Liver (tissue), 9 donors: ENCODE data around the gene COQ7. TPM values are rescaled to one million over a fixed set of nuclear protein-coding genes. Genes with fewer than 3 reads are reported as not detected.

Experiments used
- DNase-seq: peaks from one replicate; pipeline ENCODE4 v3.0.0-alpha.2; 2017; ENCODE audit warnings: low spot score
- H3K27ac ChIP-seq, 2 donors: one replicate each; pipeline ENCODE4 v1.7.0; 2013; ENCODE audit warnings: inconsistent platforms in 2 of 2, low read length in 2 of 2, control low read depth in 1 of 2, low read depth in 1 of 2, mild to moderate bottlenecking in 1 of 2
- H3K27me3 ChIP-seq, 4 donors: one replicate each; pipeline versions ENCODE4 v1.6.1 to v1.7.0; 2013; ENCODE audit warnings: low read length in 3 of 4, inconsistent platforms in 1 of 4, mild to moderate bottlenecking in 1 of 4, moderate library complexity in 1 of 4; ENCODE audit not compliant: control insufficient read depth in 4 of 4, insufficient read depth in 4 of 4
- H3K36me3 ChIP-seq, 4 donors: one replicate each; pipeline versions ENCODE4 v1.6.1 to v1.7.0; 2013; ENCODE audit warnings: low read length in 3 of 4, mild to moderate bottlenecking in 3 of 4, low read depth in 1 of 4, moderate library complexity in 1 of 4; ENCODE audit not compliant: control insufficient read depth in 4 of 4, insufficient read depth in 3 of 4
- H3K4me1 ChIP-seq, 4 donors: one replicate each; pipeline versions ENCODE4 v1.6.1 to v1.7.0; 2013; ENCODE audit warnings: low read length in 3 of 4, mild to moderate bottlenecking in 3 of 4, moderate library complexity in 1 of 4; ENCODE audit not compliant: control insufficient read depth in 4 of 4, insufficient read depth in 4 of 4
- H3K4me3 ChIP-seq, 3 donors: one replicate each; pipeline versions ENCODE4 v1.6.1 to v1.7.0; 2013; ENCODE audit warnings: low read length in 3 of 3, control low read depth in 1 of 3, low read depth in 1 of 3, mild to moderate bottlenecking in 1 of 3
- H3K9ac ChIP-seq, 2 donors: one replicate each; pipeline ENCODE4 v1.7.0; 2013; ENCODE audit warnings: low read length in 2 of 2, mild to moderate bottlenecking in 2 of 2, moderate library complexity in 2 of 2, control low read depth in 1 of 2, low read depth in 1 of 2
- H3K9me3 ChIP-seq, 4 donors: one replicate each; pipeline versions ENCODE4 v1.6.1 to v1.7.0; 2013; ENCODE audit warnings: low read length in 3 of 4; ENCODE audit not compliant: control insufficient read depth in 4 of 4
- ATF3 ChIP-seq: IDR thresholded peaks from 2 replicates; pipeline ENCODE4 v1.6.1; 2016; ENCODE audit warnings: antibody characterized with exemption
- CTCF ChIP-seq: fragments of 150-350 bp; IDR thresholded peaks from 2 replicates; pipeline ENCODE4 v1.5.1; 2017; ENCODE audit warnings: improper control_type of control experiment, low read depth, low read length; ENCODE audit not compliant: missing input control
- EGR1 ChIP-seq, 2 donors: IDR thresholded peaks; 2 replicates each; pipeline ENCODE4 v1.6.1; 2016 to 2018; ENCODE audit warnings: antibody characterized with exemption in 2 of 2, low read depth in 2 of 2
- FOXA1 ChIP-seq: IDR thresholded peaks from 2 replicates; pipeline ENCODE4 v1.6.1; 2016; ENCODE audit warnings: antibody characterized with exemption
- FOXA2 ChIP-seq: IDR thresholded peaks from 2 replicates; pipeline ENCODE4 v1.6.1; 2016; ENCODE audit warnings: antibody characterized with exemption
- GABPA ChIP-seq, 2 donors: IDR thresholded peaks in 1 of 2; conservative IDR thresholded peaks in 1 of 2; 2 replicates each; pipeline ENCODE4 v1.6.1; 2016; ENCODE audit warnings: antibody characterized with exemption in 2 of 2, mild to moderate bottlenecking in 1 of 2, moderate library complexity in 1 of 2
- HNF4A ChIP-seq, 2 donors: conservative IDR thresholded peaks; 2 replicates each; pipeline ENCODE4 v1.6.1; 2016; ENCODE audit warnings: antibody characterized with exemption in 2 of 2, mild to moderate bottlenecking in 2 of 2
- HNF4G ChIP-seq: IDR thresholded peaks from 2 replicates; pipeline ENCODE4 v1.6.1; 2016; ENCODE audit warnings: antibody characterized with exemption
- NR2F2 ChIP-seq: IDR thresholded peaks from 2 replicates; pipeline ENCODE4 v1.6.1; 2016; ENCODE audit warnings: antibody characterized with exemption
- RAD21 ChIP-seq, 2 donors: IDR thresholded peaks; 2 replicates each; pipeline ENCODE4 v1.6.1; 2016; ENCODE audit warnings: antibody characterized with exemption in 2 of 2, mild to moderate bottlenecking in 2 of 2
- REST ChIP-seq: IDR thresholded peaks from 2 replicates; pipeline ENCODE4 v1.6.1; 2016; ENCODE audit warnings: antibody characterized with exemption, mild to moderate bottlenecking
- RXRA ChIP-seq, 2 donors: IDR thresholded peaks; 2 replicates each; pipeline ENCODE4 v1.6.1; 2017 to 2018; ENCODE audit warnings: antibody characterized with exemption in 2 of 2, mild to moderate bottlenecking in 1 of 2
- SP1 ChIP-seq: IDR thresholded peaks from 2 replicates; pipeline ENCODE4 v1.6.1; 2018; ENCODE audit warnings: antibody characterized with exemption, mild to moderate bottlenecking
- TAF1 ChIP-seq: conservative IDR thresholded peaks from 2 replicates; pipeline ENCODE4 v1.6.1; 2016; ENCODE audit warnings: antibody characterized with exemption, mild to moderate bottlenecking
- YY1 ChIP-seq: IDR thresholded peaks from 2 replicates; pipeline ENCODE4 v1.6.1; 2016; ENCODE audit warnings: antibody characterized with exemption, mild to moderate bottlenecking
- WGBS: extraction: QIAGEN DNeasy Blood & Tissue Kit; methylation state at CpG from one replicate; pipeline ENCODE4 v1.1.7; 2013; 5-methylcytosine and 5-hydroxymethylcytosine counted together
- polyA plus RNA-seq, 2 donors: library from polyadenylated mRNA; stranded (reverse) in 1 of 2; unstranded in 1 of 2; fragments of 200-250 nt in 1 of 2; fragments of >200 nt in 1 of 2; fragmentation: Nextera tagmentation in 1 of 2; extraction: Ambion mirVana in 1 of 2; gene quantifications; one replicate each; pipeline versions ENCODE4 v1.2.1 to v1.2.3, GENCODE V29; 2013 to 2015
- total RNA-seq, 2 donors: library from RNA; depleted of rRNA; stranded (reverse); fragments of >200 nt; gene quantifications; one replicate each; pipeline ENCODE4 v1.2.3, GENCODE V29; 2014
- TF ChIP-seq, protein P1 (sequence below): IDR thresholded peaks from 2 replicates; pipeline ENCODE4 v1.6.1; 2016; ENCODE audit warnings: antibody characterized with exemption
- TF ChIP-seq, protein P2 (sequence below): IDR thresholded peaks from 2 replicates; pipeline ENCODE4 v1.6.1; 2016; ENCODE audit warnings: antibody characterized with exemption
- donor health status: healthy.
- donor health status: healthy.
- donor health status: healthy.
- donor health status: healthy.
- donor health status: healthy.

COQ7 gene
- total and polyA plus RNA-seq, 4 donors = 5.3 to 10.8 (median 7.2) TPM

GRCh38 chr16:19088341-19088916 lies 21.0 kb downstream of the COQ7 start:
- Histone ChIP-seq H3K4me1 (peaks cover 3 to 9% (median 6%) of the 10 kb centered on the region in 4 donors), H3K36me3 (no peaks in the 10 kb centered on the region), H3K4me3 (no peak overlapping the region), H3K27me3 (no peaks in the 10 kb centered on the region), H3K9me3 (no peaks in the 10 kb centered on the region), H3K9ac (no peak overlapping the region), H3K27ac (no peak overlapping the region)
- no peak for DNase-seq
- TF ChIP-seq ATF3 (no peak), GABPA (IDR thresholded peaks at IDR 0.05 in 1 of 2, conservative IDR thresholded peaks at IDR 0.05 in 1 of 2) (no peak), TAF1 (no peak), NR2F2 (no peak), RAD21 (IDR thresholded peaks at IDR 0.05) (no peak), YY1 (no peak), HNF4A (conservative IDR thresholded peaks at IDR 0.05) (no peak), SP1 (no peak), EGR1 (IDR thresholded peaks at IDR 0.05; ENCODE audit: low read depth in 2 of 2) (no peak), FOXA2 (no peak), RXRA (IDR thresholded peaks at IDR 0.05) (no peak)
- TF ChIP-seq, protein P1, sequence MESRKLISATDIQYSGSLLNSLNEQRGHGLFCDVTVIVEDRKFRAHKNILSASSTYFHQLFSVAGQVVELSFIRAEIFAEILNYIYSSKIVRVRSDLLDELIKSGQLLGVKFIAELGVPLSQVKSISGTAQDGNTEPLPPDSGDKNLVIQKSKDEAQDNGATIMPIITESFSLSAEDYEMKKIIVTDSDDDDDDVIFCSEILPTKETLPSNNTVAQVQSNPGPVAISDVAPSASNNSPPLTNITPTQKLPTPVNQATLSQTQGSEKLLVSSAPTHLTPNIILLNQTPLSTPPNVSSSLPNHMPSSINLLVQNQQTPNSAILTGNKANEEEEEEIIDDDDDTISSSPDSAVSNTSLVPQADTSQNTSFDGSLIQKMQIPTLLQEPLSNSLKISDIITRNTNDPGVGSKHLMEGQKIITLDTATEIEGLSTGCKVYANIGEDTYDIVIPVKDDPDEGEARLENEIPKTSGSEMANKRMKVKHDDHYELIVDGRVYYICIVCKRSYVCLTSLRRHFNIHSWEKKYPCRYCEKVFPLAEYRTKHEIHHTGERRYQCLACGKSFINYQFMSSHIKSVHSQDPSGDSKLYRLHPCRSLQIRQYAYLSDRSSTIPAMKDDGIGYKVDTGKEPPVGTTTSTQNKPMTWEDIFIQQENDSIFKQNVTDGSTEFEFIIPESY = no peak
- WGBS = 83% methylated on average over 5 of the region's 5 CpGs

- no peaks in the 10 kb centered on the region for H3K27me3 ChIP-seq
- no peaks in the 10 kb centered on the region for H3K9me3 ChIP-seq
- DNase-seq = no peak
- peaks cover 5 to 15% (median 11%) of the 10 kb centered on the region in 4 donors for H3K4me1 ChIP-seq
- H3K4me3 ChIP-seq = no peak overlapping the region
- WGBS = 92% methylated on average over 3 of the region's 3 CpGs
- TF ChIP-seq, protein P1 = no peak
- TF ChIP-seq CTCF (no peak), GABPA (IDR thresholded peaks at IDR 0.05 in 1 of 2, conservative IDR thresholded peaks at IDR 0.05 in 1 of 2) (no peak), HNF4A (conservative IDR thresholded peaks at IDR 0.05) (no peak), EGR1 (IDR thresholded peaks at IDR 0.05; ENCODE audit: low read depth in 2 of 2) (no peak), ATF3 (no peak), FOXA2 (no peak), NR2F2 (no peak), TAF1 (no peak), SP1 (no peak), HNF4G (no peak), RAD21 (IDR thresholded peaks at IDR 0.05) (no peak), FOXA1 (no peak), RXRA (IDR thresholded peaks at IDR 0.05) (no peak), REST (no peak)
- TF ChIP-seq, protein P2, sequence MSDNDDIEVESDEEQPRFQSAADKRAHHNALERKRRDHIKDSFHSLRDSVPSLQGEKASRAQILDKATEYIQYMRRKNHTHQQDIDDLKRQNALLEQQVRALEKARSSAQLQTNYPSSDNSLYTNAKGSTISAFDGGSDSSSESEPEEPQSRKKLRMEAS = no peak
- H3K36me3 ChIP-seq = no peaks in the 10 kb centered on the region
- no peak overlapping the region for H3K9ac ChIP-seq
- H3K27ac ChIP-seq = no peak overlapping the region
Observed at GRCh38 chr16:19089410-19089955, 22.1 kb downstream of the COQ7 start.
